AML-193 (cell line): ENCODE results near the gene XPO5.
A peak's percentile ranks its signal among the peaks of the same experiment; 100 is the strongest.

Experiments used
- DNase-seq, 2 experiments: peaks; one replicate each; lab custom pipeline; 2025; lab: John Stamatoyannopoulos, UW

Gene XPO5

DNA sequence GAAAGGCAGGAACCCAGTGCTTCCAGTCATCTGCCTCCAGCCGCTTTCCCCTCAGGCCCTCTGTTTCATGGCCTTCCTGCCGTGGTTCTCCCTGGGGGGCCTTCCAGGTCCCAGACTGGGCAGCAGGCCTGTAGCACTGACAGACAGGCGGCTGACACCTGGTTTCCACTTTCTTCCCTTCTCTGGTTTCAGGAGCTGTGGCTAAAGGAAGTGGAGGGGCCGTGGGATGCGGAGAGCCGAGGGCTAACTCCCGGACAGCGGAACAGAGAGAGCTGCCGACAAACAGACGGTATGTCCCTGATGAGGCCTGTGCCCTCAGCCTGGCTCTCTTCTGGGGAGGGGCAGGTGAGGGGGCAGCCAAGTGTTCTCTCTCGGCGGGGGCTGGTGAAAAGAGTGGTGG, 78.1 kb downstream of the XPO5 start:
- DNase-seq: no peak

DNA sequence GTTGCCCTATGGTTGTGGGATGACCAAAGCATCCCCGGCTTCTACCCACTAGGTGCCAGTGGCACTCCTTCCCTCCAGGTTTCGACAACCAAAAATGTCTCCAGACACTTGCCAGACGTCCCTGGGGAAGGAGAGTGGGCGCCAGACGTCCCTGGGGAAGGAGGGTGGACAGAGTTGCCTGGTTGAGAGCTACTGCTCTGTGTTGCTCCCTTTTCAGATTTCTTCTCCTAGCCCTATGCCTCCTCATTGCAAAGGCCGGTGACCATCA, 78.8 kb downstream of the XPO5 start:
- no peak for DNase-seq

DNA sequence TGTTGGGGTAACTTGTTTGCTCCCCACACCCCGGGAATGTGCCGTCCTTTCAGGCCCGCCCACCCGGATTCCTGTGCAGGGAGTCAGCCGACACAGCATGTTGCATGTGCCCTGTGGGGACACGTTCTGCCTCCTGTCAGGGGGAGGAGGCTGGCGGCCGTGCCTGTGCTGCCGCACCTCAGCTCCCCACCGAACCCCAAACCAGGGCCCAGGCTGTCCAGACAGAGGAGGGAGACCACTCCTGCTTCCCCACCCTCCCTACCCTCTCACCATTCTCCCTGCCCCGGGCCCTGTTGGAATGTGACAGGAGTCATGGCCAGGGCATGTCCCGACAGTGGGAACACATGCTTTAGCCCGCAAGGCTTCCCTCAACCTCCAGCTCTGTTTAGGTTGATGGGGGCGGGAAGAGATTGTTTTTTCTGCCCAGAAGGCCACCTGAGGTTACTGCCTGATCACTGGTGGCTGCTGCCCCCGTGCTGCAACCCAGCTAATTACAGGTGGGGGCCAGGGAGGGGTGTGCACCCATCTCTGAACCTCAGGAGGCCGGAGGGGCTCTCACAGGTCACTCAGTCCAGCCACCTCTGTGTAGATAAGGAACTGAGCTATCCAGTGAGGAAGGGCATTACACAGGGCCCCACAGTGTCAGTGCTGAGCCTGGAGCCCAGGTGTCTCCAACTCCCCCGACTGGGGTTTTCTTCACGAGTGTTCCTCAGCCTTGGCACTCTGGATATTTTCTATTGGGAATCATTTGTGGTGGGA, 79.3 kb downstream of the XPO5 start:
- DNase-seq: no peak

DNA sequence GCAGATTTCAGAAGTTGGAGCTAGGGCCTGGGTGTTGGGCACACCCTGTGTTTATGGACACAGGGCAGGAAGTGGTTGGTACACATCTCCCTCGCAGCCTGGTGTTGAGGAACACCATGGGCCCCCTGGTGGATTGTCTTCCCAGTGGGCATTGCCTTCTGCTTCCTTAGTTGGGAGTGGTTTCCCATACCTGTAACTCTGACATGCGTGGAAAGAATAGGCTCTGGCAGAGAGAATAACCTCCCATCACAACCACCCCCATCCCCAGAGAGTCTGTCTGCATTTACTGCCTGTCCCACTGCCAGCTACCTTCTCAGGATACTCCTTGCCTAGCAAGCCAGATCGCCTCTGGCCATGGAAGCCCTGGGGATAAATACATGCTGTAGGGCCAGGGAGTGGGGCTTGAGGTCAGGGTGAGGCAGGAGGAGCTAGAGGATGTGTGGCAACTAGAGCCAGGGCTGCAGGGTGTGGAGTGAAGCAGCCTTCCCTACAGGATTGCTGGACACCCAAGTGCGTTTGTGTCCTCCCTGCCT, 80.4 kb downstream of the XPO5 start:
- no peak for DNase-seq

DNA sequence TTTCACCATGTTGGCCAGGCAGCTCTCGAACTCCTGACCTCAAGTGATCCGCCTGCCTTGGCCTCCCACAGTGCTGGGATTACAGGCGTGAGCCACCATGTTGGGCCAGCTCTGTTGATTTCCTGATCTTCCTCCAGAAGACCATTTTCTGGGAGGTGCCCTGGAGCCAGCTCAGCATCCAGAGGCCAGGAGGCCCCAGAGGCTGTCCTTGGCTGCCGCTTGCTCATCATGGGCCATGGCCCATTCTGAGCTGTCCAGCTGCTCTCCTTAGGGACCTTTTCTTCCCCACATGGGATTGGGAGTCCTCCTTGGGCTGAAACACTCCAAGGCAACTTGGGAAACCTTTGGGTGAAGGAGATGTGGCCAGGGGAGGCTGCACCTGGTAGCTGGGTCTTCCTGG, 81.1 kb downstream of the XPO5 start:
- DNase-seq: no peak

DNA sequence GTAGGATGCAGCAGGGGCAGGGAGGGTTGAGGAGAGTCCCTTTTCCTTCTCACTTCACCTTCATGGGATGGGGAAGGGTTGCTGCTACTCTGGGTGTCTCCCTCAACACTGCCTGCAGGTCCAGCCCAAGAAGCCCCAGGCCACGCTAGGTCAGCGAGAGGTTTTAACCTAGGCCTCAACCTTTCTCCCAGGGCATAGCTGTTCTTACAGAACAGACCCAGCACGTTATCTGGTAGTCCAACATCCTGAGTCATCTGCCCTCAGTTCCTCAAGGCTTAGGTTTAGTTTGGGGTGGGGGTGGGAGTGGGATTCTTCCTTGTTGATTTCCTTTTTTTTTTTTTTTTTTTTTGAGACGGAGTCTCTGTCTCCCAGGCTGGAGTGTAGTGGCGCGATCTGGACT, 81.5 kb downstream of the XPO5 start:
- no peak for DNase-seq

DNA sequence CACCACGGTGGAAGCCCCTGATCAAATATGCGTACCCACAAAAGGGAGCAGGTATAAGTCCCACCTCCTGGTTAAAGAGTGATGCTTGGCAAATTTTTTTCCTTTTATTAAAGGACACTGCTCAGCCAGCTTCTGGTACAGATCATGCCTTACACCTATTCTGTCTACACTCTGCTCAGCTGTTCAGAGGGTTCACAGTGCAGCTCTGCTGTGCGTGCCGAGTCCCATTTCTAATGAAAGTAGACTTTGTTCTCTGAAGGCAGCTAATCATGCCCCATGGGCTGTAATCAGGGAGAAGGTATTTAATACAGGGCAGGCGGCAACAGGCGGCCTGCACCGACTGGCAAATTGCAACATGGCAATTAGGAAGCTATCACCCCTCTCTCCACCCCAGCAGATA, 82.0 kb downstream of the XPO5 start:
- DNase-seq: no peak

DNA sequence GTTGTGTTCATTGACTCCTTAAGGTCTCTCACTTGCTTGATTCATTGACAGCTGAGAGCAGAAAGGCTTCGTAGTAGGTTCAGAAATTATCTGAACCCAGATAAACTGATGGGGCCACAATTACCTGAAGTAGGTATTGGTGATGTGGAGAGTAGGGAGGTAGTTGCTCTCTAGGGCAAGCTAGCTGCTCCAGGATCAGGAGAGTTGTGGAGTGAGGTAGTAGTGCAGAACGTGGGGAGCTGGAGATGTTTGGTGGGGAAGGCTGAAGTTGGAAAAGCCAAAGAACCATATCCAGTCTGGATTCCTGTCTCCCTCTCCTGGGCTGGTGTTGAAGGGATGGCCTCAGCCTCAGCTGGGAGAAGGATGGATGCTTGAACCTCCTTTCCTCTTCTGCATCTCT, 82.6 kb downstream of the XPO5 start:
- no peak for DNase-seq

DNA sequence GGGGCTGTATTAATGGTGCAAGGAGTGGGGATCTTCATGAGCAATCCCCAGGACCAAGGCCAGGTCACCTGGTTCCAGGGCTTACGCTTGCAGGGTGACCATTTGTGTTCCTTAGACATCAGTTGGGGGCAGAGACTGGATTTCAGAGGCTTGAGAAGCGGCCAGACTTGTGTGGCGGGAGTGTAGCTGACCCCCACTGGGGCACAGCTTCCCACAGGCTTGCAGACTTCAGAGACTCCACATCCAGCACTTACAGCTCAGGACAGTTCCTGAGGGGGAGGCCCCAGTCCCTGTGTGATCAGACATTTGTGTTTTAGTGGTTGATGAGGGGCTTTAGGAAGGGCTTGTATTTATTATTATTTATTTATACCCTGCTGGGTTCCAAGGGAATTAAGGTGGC, 83.2 kb downstream of the XPO5 start:
- no peak for DNase-seq

DNA sequence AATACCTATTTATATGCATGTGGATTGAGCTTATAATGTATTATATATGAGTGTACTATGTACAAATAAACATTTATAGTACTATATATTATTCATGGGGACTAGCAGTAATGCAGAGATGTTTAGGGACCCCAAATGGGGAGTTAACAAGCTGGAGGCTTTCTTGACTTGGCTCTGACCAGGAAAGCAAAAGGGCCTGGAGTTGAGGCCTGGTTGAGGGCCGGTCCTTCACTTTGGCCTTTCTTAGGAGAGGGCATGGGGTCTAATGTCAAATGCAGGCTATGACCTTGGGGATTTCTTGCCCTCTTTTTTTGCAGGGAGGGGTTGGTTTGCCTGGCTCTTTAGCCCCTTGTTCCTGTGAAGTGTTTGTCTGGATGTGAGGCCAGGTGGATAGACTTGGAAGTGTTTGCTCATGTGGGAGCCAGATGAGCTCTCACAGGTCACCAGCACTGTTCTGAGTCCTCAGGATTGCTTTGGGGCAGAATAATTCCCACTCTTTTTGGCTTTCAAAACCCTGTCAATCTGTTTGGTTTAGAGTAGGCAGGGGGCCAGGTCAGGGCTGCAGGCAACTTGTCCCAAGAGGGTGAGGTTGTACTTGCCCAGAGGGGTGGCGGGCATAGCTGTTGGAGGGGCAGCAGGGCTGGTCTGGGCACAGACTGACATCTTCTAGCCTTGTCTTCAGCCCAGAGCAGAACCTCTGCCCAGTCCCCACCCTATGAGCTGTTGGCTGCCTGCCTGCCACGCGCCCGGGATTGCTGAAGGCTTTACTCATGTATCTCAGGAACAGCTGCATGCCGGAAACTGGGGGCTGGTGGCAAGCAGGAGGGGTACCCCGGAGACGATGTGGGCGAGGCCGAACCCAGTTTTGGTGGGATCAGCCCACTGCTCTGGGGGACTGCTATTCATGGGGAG, 83.8 kb downstream of the XPO5 start:
- no peak for DNase-seq

DNA sequence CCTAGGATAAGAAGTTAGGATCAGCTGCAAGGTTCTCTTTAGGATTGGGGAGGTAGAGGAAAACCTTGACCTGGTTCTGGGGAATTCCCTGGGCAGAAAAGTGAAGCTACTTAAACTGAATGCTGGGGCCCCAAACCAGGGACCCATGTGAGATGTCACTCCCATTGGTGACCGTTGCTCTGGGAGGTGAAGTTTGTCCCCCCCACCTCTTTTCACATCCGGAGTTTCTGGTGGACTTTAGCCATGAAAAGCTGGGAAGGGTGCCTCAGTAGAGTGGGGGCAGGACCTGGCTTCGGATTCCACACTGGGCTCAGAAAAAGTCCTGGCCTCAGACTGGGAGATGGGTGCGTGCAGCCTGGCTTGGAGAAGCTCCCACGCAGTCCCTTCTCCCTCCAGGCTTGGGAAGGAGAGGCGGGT, 85.3 kb downstream of the XPO5 start:
- DNase-seq: no peak

DNA sequence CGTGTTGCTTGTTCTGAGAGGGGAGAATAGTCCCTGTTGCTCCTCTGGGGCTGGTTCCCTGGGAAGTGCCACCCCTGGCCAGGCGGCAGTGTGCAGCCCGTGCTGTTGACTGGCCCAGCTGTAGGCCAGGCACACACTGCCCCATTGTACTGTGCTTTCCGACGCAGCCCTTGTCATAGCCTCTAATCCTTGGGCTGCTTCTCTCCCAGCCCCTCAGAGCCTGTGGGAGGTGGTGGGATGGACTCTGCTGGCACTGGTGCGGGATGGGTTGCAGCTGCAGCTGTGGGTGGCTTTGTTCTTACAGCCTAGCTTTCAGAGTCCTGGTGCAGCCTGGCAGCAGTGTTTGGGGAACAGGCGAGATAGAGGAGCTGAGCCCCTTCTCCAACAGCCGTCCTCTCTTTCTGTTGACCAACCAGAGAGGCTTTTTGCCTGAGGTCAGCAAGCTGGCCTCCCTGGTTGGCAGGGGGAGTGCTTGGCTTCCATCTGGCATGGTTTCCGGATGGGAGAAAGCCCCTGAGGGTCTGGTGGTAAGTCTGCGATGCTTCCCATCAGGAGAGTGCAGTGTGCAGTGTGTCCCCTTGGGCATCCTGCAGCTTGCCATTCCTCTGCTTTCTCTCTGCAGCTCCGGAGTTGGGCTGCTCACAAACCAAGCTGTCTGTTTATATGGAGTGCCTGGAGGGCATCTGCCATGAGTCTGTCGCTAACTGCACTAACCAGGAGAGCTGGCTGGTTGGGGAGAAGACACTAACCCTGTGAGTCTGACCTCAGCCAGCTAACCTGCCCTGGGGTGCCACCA, 86.4 kb downstream of the XPO5 start:
- DNase-seq: no peak

DNA sequence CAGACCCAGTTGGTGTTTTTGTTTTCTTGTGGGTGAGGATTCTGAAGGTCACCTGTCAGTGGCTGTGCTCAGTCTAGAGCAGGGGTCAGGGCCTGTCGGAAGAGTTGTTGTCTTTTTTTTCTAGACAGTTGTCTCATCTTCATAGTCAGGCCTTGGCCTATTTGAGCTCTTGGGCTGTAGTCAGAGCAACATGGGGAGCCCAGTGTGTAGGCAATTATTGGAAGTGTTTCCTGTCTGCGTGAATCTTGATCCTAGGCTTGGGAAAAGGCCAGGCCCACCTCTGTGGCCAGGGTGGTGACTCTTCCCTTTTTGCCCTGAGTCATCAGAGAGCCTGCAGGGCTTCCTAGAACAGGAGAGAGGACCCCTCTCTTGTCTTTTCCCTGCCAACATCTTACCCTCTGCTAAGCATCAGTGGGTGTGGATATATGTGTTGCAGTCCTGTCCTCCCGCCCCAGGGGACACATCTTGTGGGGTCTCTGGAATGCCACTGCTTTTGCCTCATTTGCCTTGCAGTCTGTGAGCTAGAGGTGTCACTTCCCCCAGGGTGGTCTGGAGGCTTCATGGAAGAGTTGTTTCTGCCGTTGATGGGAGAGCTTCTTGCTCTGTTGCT, 87.1 kb downstream of the XPO5 start:
- DNase-seq: no peak

DNA sequence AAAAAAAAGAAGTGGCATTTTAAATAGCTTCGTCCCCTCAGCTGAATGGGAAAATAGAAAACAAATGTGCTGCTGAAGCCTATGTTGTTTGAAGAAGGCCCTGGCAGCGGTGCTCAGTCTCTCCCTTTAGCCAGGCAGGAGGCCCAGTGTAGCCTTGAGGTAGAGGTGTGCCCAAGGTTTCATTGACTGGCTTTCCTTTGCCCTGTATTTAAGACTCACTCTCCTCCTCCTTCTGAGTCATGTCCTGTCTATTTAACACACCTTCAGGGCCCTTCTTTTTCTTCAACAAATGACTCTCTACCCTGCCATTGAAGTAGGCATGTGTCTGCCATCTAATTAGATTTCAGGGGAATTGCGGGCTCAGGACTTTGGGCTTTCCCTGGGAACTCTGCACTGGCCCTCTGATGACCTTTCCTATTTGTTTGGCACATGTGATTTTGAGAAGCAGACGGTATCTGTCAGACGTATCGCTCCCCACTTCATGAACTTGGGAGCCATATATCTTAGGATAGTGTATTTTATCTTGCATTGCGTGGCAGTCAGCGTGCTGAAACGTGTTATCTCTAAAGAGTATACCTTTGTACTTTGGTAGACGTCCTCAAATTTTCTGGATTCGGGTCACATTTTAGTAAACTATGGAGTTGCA, 94.1 kb downstream of the XPO5 start:
- no peak for DNase-seq

DNA sequence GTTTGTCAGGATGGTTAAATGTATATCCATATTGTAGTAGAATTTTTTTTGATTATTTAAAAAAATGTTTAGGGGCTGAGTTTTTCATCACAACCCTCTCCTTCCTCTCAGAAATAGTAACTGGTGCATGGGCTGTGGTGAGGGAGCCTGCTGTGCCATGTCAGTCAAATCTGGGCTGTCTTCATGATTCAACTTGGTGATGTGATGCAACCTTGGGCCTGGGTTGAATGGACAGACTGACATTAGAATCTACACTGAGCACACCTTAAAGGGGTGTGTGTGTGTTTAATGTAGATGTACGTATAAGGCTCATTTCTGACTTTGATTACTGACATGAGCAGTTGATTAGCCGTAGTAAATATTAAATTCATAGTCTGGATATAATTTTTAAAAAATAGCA, 94.8 kb downstream of the XPO5 start:
- peak in 1 of 2 experiments; percentile 20 for DNase-seq

DNA sequence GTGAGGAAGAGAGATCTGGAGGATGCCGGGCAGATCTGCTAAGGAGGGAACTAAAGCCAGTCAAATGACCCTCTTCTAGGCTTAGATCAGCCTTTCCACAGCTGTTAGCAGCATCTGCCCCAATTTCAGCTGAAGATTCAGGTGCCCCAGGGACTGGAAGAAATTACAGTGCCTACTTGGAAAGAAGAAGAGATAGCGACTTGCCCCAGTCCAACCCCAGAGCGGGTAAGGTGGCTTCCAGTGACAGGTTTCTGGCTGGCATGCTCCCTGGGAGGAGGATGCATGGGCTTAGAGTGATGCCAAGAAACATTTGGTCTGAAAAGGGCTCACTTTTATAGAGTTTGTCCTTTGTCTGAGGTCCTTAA, 97.8 kb downstream of the XPO5 start:
- no peak for DNase-seq

DNA sequence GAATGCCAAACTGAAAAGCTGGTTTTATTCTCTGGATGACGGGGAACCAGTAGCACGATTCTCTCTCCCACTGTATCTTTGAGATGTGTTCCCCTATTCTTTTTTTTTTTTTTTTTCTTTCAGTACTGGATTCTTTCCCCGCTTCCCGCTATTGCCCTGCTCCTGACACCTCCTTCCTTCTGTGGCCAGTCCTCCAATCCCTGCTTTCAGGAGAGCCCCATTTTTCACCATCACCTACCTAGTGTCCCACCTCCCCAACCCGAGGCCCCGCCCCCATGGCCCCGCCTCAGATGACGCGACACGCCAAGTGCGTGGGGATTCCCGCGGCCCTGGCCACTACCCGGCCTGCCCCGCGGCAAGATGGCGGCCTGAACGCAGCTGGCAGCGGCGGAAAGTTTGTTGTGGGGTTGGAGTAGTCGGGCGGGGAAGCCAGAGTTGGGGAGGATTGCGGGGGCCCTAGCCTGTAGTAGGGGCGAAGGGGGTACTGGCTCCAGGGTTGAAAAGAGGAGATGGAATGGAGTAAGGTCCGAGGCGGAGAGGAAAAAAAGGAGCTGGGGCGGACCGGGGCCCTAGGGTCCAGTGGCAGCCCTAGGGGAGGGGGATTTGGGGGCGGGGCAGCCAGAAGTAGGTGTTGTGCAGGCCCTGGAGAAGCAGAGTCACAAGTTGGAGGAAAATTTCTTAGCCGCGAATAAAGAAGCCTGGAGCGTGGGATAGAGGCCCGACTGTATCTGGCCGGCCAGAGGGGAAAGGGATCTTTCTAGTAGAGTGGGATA, 98.4 kb downstream of the XPO5 start, which contains the start of gene TJAP1:
Gene TJAP1, plus strand, starts transcription at position 336 of the 773 bp plus-strand sequence. CDS start 21,432 bp downstream, outside the sequence.
- DNase-seq: peak; percentile 71 to 75

DNA sequence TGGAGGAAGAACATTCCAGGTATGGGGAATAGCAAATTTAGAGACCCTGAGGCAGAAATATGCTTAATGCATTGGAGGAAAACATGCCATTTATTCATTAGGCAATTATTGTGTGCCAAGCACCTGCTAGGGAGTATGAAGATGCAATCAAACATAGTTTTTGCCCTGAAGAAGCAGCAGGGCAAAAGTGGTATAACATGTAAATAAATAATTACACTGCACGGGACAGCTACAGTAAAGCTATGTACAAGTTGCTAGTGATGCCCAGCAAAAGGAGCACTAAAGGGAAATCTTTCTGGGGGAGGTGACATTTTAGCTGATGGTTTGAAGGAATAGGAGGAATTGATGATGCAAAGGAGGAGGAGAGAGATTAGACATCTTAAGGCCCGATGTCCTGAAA, 99.1 kb downstream of the XPO5 start:
- peak; percentile 19 to 33 for DNase-seq

DNA sequence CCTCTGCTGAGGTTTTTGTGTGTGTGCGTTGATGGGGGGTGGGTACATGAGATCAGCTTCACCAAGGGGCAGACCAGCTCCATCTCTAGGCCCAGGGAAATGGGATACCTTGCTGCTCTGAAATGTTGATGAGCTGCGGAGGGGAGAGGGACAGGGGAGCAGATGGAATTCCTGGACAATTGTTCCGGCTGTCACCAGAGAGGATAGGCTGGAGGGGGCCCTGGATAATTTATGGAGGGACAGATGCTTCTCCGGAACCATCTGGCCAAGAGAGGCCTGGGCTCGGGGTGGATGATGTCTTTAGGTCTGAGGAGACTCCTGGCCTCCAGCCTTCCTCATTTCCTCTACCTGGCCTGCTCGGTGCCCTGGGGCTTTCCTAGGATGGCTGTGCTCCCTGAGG, 100.3 kb downstream of the XPO5 start:
- DNase-seq: no peak

DNA sequence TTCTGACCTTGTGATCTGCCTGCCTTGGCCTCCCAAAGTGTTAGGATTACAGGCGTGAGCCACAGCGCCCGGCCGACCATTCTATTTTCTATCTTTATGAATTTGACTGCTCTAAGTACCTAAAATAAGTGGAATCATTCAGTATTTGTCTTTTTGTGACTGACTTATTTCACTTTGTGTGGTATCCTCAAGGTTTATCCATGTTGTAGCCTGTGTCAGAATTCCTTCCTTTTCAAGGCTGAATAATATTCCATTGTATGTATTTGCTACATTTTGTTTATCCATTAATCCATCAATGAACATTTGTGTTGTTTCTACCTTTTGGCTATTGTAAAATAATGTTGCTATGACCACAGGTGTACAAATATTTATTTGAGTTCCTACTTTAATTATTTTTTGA, 103.3 kb downstream of the XPO5 start:
- no peak for DNase-seq
